Esophagus muscularis mucosa (tissue), 4 donors: Measurements from ENCODE around the gene SKI. TPM values are rescaled to one million over a fixed set of nuclear protein-coding genes. Genes with fewer than 3 reads are reported as not detected.

Experiments
- DNase-seq: peaks from one replicate; pipeline ENCODE4 v3.0.0-alpha.2; 2017; ENCODE audit errors: extremely low spot score
- H3K27ac ChIP-seq, 4 donors: fragments of 200-600 bp; sonication (generic); replicated peaks in 1 of 4; 1 replicate in 3 of 4; 2 replicates in 1 of 4; pipeline ENCODE4 v1.5.1; 2016 to 2019; ENCODE audit warnings: mild to moderate bottlenecking in 1 of 4
- H3K27me3 ChIP-seq, 4 donors: fragments of 200-600 bp; sonication (generic); one replicate each; pipeline versions ENCODE4 v1.5.1 to v1.6.0; 2016 to 2019
- H3K36me3 ChIP-seq, 4 donors: fragments of 200-600 bp; sonication (generic); one replicate each; pipeline ENCODE4 v1.5.1; 2016 to 2019
- H3K4me1 ChIP-seq, 4 donors: fragments of 200-600 bp; sonication (generic); one replicate each; pipeline ENCODE4 v1.5.1; 2016 to 2019
- H3K4me3 ChIP-seq, 4 donors: fragments of 200-600 bp; sonication (generic); 1 replicate in 2 of 4; 2 replicates in 2 of 4; pipeline ENCODE4 v1.5.1; 2016 to 2019; ENCODE audit warnings: mild to moderate bottlenecking in 4 of 4, moderate library complexity in 1 of 4
- H3K9me3 ChIP-seq, 4 donors: fragments of 200-600 bp; sonication (generic); 1 replicate in 3 of 4; 2 replicates in 1 of 4; pipeline ENCODE4 v1.5.1; 2016 to 2019
- CTCF ChIP-seq, 3 experiments: fragments of 200-600 bp in 2 of 3; fragments of 450-650 bp in 1 of 3; sonication (generic) in 2 of 3; IDR thresholded peaks; one replicate each; pipeline ENCODE4 v1.5.1; 2017 to 2019; ENCODE audit warnings: antibody characterized with exemption in 3 of 3, mild to moderate bottlenecking in 2 of 3, moderate library complexity in 1 of 3
- EP300 ChIP-seq: sonication (generic); formaldehyde crosslinking; IDR thresholded peaks from one replicate; pipeline ENCODE4 v1.6.1; 2017; ENCODE audit warnings: antibody characterized with exemption
- POLR2A ChIP-seq: fragments of 450-650 bp; IDR thresholded peaks from one replicate; pipeline ENCODE4 v1.6.1; 2017; ENCODE audit warnings: antibody characterized with exemption, moderate library complexity, mild to moderate bottlenecking, low read depth
- POLR2AphosphoS5 ChIP-seq, 2 donors: sonication (generic); formaldehyde crosslinking; IDR thresholded peaks; one replicate each; pipeline ENCODE4 v1.6.1; 2017; ENCODE audit warnings: antibody characterized with exemption in 2 of 2
- WGBS: methylation state at CpG from one replicate; pipeline ENCODE4 v1.1.5; 2018; 5-methylcytosine and 5-hydroxymethylcytosine counted together
- intact Hi-C: fragments of 100-400 bp; cut with DNase I; formaldehyde crosslinking; loops from one replicate; pipeline ENCODE4 v1.15.1; 2023
- total RNA-seq, 4 donors: library from RNA; depleted of rRNA; stranded (reverse); fragments of >200 nt; gene quantifications; one replicate each; pipeline versions ENCODE4 v1.1.0 to v1.2.1, GENCODE V29; 2016

Gene SKI
- total RNA-seq, 4 donors from 2014 or later, result 70.1 to 190 (median 124) TPM

GRCh38 chr1:2267051-2267830 lies 39.1 kb downstream of the SKI start:
- Histone ChIP-seq H3K4me1 (peaks cover 69 to 97% (median 93%) of the 10 kb centered on the region in 4 donors), H3K4me3 (peak overlapping the region in 1 of 4 donors; percentile 1), H3K27ac (peak overlapping the region in 2 of 4 donors; percentile 12 to 84), H3K9me3 (no peaks in the 10 kb centered on the region), H3K36me3 (no peaks in the 10 kb centered on the region), H3K27me3 (no peaks in the 10 kb centered on the region)
- no peak for TF ChIP-seq POLR2AphosphoS5 (IDR thresholded peaks at IDR 0.05)
- no peak for TF ChIP-seq POLR2A
- TF ChIP-seq EP300, result no peak
- no peak for TF ChIP-seq CTCF (IDR thresholded peaks at IDR 0.05)
- WGBS, result 64% methylated on average over 21 of the region's 30 CpGs
- no peak for DNase-seq
- intact Hi-C loops, result no loop called here

GRCh38 chr1:2267862-2268261 lies 39.7 kb downstream of the SKI start:
- no peaks in the 10 kb centered on the region for H3K27me3 ChIP-seq
- WGBS, result 75% methylated on average over 11 of the region's 15 CpGs
- no peak for DNase-seq
- no peak overlapping the region for H3K4me3 ChIP-seq
- peak overlapping the region in 3 of 4 donors; percentile 12 to 84 (median 26) for H3K27ac ChIP-seq
- H3K4me1 ChIP-seq, result peaks cover 75 to 98% (median 96%) of the 10 kb centered on the region in 4 donors
- TF ChIP-seq EP300, result no peak
- TF ChIP-seq POLR2A, result no peak
- TF ChIP-seq CTCF (IDR thresholded peaks at IDR 0.05), result no peak
- no peak for TF ChIP-seq POLR2AphosphoS5 (IDR thresholded peaks at IDR 0.05)
- intact Hi-C loops, result no loop called here
- H3K36me3 ChIP-seq, result no peaks in the 10 kb centered on the region
- H3K9me3 ChIP-seq, result no peaks in the 10 kb centered on the region

GRCh38 chr1:2268285-2269056 lies 40.4 kb downstream of the SKI start:
- H3K4me3 ChIP-seq, result no peak overlapping the region
- intact Hi-C loops, result no loop called here
- H3K27me3 ChIP-seq, result no peaks in the 10 kb centered on the region
- no peak for TF ChIP-seq CTCF (IDR thresholded peaks at IDR 0.05)
- TF ChIP-seq EP300, result no peak
- TF ChIP-seq POLR2A, result no peak
- TF ChIP-seq POLR2AphosphoS5 (IDR thresholded peaks at IDR 0.05), result no peak
- H3K36me3 ChIP-seq, result no peaks in the 10 kb centered on the region
- DNase-seq, result no peak
- 71% methylated on average over 6 of the region's 14 CpGs for WGBS
- peak overlapping the region in 3 of 4 donors; percentile 6 to 84 (median 80) for H3K27ac ChIP-seq
- H3K9me3 ChIP-seq, result no peaks in the 10 kb centered on the region
- peaks cover 81 to 98% (median 97%) of the 10 kb centered on the region in 4 donors for H3K4me1 ChIP-seq

DNA sequence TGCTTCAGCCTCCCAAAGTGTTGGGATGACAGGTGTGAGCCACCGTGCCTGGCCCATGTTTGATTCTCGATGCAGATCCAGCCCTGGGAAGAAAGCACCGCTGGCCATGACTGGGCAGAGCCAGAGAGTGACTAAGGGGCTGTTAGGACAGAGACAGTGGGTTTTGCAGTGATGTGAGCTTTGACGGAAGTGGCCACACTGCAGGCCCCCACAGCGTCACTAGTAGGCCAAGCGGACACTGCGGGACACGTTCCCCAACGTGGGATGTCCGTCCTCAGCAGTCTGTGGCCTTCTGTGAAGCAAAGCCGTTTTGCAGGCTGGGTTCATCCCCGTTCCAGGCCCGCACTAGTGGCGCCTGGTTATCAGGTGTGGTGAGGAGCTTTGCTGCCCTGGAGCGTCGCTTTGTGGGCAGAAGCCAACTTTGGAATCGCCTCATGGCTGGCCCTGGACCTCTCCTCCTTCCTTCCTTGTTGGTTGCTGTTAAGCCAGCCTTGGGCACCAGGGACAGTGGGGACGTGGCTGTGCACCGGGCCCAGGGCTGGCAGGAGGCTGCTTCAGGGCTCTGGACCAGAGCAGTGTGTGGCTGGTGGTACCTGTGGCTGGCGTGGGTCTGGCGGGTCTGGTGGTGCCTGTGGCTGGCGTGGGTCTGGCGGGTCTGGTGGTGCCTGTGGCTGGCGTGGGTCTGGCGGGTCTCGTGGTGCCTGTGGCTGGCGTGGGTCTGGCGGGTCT lies 41.2 kb downstream of the SKI start:
- no peaks in the 10 kb centered on the region for H3K36me3 ChIP-seq
- 90% methylated on average over 19 of the region's 28 CpGs for WGBS
- no peaks in the 10 kb centered on the region for H3K27me3 ChIP-seq
- DNase-seq, result no peak
- no peaks in the 10 kb centered on the region for H3K9me3 ChIP-seq
- intact Hi-C loops, result no loop called here
- TF ChIP-seq POLR2A (no peak), CTCF (IDR thresholded peaks at IDR 0.05) (no peak), EP300 (no peak), POLR2AphosphoS5 (IDR thresholded peaks at IDR 0.05) (no peak)
- H3K4me1 ChIP-seq, result peaks cover 90 to 100% (median 100%) of the 10 kb centered on the region in 4 donors
- peak overlapping the region in 3 of 4 donors; percentile 76 to 84 (median 80) for H3K27ac ChIP-seq
- H3K4me3 ChIP-seq, result no peak overlapping the region
